A673 (cell line): Measurements from ENCODE around the gene BPIFA2. TPM values are rescaled to one million over a fixed set of nuclear protein-coding genes. Genes with fewer than 3 reads are reported as not detected.

ENCODE experiments used
- BruUV-seq: library from RNA; stranded (reverse); fragments of 400-500 nt; replicated peaks from 2 replicates; lab custom pipeline; 2021; lab: Mats Ljungman, UMichigan
- CTCF ChIA-PET: fragments of 300-600 bp; sonication (Branson Sonifier 250); formaldehyde crosslinking; loops from one replicate; lab custom pipeline; 2022; ENCODE audit warnings: antibody characterized with exemption; lab: Charles Lee
- POLR2A ChIA-PET: fragments of 300-600 bp; sonication (Branson Sonifier 250); formaldehyde crosslinking; loops from one replicate; lab custom pipeline; 2022; ENCODE audit warnings: antibody characterized with exemption; ENCODE audit not compliant: low non-redundant PET; lab: Charles Lee
- DNase-seq: peaks from one replicate; pipeline ENCODE4 v3.0.0-alpha.2; 2015; ENCODE audit warnings: low spot score
- H3K27ac ChIP-seq: fragments of 200-600 bp; sonication (generic); 2 replicates; pipeline ENCODE4 v1.5.1; 2016; ENCODE audit warnings: mixed run types, low read depth, mild to moderate bottlenecking, mixed read lengths, antibody characterized with exemption, low read length; ENCODE audit not compliant: poor library complexity, severe bottlenecking
- H3K27me3 ChIP-seq: fragments of 200-600 bp; sonication (generic); replicated peaks from 2 replicates; pipeline ENCODE4 v1.6.1; 2017; ENCODE audit warnings: mixed run types, low read depth, mild to moderate bottlenecking, mixed read lengths, antibody characterized with exemption, low read length; ENCODE audit not compliant: insufficient read depth, poor library complexity
- H3K36me3 ChIP-seq: fragments of 200-600 bp; sonication (generic); 2 replicates; pipeline ENCODE4 v1.6.1; 2016; ENCODE audit warnings: mixed run types, mild to moderate bottlenecking, mixed read lengths, antibody characterized with exemption, low read length; ENCODE audit not compliant: insufficient read depth, poor library complexity, severe bottlenecking
- H3K4me1 ChIP-seq: fragments of 200-600 bp; sonication (generic); 2 replicates; pipeline ENCODE4 v1.6.1; 2017; ENCODE audit warnings: mixed run types, mild to moderate bottlenecking, mixed read lengths, antibody characterized with exemption, low read length; ENCODE audit not compliant: insufficient read depth, poor library complexity, severe bottlenecking
- H3K4me3 ChIP-seq: fragments of 200-600 bp; sonication (generic); 2 replicates; pipeline ENCODE4 v1.5.1; 2016; ENCODE audit warnings: low read depth, mixed run types, mild to moderate bottlenecking, mixed read lengths, low read length; ENCODE audit not compliant: poor library complexity, severe bottlenecking
- H3K9me3 ChIP-seq: fragments of 200-600 bp; sonication (generic); 2 replicates; pipeline ENCODE4 v1.6.1; 2016; ENCODE audit warnings: mixed run types, low read depth, mild to moderate bottlenecking, mixed read lengths, antibody characterized with exemption, low read length; ENCODE audit not compliant: poor library complexity, severe bottlenecking
- EZH2 ChIP-seq: fragments of 200-600 bp; sonication (generic); IDR thresholded peaks from 2 replicates; pipeline ENCODE4 v1.6.1; 2017; ENCODE audit warnings: borderline replicate concordance, low read depth, mild to moderate bottlenecking, mixed read lengths, antibody characterized with exemption, low read length; ENCODE audit not compliant: poor library complexity, severe bottlenecking
- intact Hi-C: fragments of 100-400 bp; cut with micrococcal nuclease; formaldehyde crosslinking; loops from one replicate; pipeline ENCODE4 v1.10.0; 2022; ENCODE audit not compliant: unreplicated experiment
- total RNA-seq: library from RNA; stranded (reverse); gene quantifications from 2 replicates; pipeline ENCODE4 v1.2.3, GENCODE V29; 2021
- TF ChIP-seq, protein P1 (sequence below): fragments of 300-800, 200-600 bp; sonication (generic); conservative IDR thresholded peaks from 2 replicates; pipeline ENCODE4 v1.5.1; 2017; ENCODE audit warnings: low read depth, mild to moderate bottlenecking, antibody characterized with exemption, low read length, moderate library complexity, mixed read lengths

Gene BPIFA2
- total RNA-seq, 1 experiment from 2014 or later, result not detected

DNA sequence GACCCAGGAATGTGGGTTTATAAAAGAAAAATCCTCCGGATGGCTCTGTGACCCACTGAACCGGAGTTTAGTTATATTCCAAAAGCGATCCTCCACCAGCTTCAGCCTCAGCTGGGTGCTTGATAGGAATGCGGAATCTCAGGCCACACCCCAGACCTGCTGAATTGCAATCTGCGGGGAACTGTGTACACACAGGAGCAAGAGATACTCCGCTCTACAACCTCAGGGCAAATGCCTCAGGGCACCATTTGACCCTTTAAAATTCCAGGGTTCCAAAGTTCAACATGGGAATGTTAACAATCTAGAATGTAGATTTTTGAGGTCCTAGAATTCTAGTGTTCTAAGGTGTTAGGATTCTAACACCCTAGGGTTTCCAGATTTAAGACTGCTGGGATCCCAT, 10.8 kb downstream of the BPIFA2 start:
- H3K4me3 ChIP-seq, result no peak overlapping the region
- peaks cover 11% of the 10 kb centered on the region for H3K27me3 ChIP-seq
- no peaks in the 10 kb centered on the region for H3K4me1 ChIP-seq
- no TSS peak for BruUV-seq
- ChIA-PET CTCF (no interaction called here), POLR2A (no interaction called here)
- no peak overlapping the region for H3K27ac ChIP-seq
- intact Hi-C loops, result no loop called here
- no peaks in the 10 kb centered on the region for H3K9me3 ChIP-seq
- no peaks in the 10 kb centered on the region for H3K36me3 ChIP-seq
- TF ChIP-seq, protein P1, sequence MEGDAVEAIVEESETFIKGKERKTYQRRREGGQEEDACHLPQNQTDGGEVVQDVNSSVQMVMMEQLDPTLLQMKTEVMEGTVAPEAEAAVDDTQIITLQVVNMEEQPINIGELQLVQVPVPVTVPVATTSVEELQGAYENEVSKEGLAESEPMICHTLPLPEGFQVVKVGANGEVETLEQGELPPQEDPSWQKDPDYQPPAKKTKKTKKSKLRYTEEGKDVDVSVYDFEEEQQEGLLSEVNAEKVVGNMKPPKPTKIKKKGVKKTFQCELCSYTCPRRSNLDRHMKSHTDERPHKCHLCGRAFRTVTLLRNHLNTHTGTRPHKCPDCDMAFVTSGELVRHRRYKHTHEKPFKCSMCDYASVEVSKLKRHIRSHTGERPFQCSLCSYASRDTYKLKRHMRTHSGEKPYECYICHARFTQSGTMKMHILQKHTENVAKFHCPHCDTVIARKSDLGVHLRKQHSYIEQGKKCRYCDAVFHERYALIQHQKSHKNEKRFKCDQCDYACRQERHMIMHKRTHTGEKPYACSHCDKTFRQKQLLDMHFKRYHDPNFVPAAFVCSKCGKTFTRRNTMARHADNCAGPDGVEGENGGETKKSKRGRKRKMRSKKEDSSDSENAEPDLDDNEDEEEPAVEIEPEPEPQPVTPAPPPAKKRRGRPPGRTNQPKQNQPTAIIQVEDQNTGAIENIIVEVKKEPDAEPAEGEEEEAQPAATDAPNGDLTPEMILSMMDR, result no peak
- TF ChIP-seq EZH2, result no peak
- no peak for DNase-seq

DNA sequence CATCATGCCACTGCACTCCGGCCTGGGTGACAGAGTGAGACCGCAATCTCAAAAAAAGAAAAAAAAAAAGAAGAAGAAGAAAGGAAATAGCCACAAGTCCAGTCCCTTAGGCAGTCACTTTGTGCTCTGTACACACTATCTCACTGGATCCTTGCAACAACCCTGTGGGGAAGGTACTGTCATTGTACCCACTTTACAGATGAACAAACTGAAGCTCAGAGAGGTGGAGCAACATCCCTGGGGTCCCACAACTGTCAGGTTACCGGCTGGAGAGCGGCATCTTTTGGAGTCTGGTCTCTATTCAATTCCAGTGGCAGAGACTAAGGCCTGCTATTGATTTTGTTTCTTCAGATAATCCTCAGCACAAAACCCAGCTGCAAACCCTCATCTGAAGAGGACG, 12.2 kb downstream of the BPIFA2 start:
- intact Hi-C loops, result no loop called here
- peaks cover 2% of the 10 kb centered on the region for H3K27me3 ChIP-seq
- H3K27ac ChIP-seq, result no peak overlapping the region
- H3K4me3 ChIP-seq, result no peak overlapping the region
- no peak for TF ChIP-seq EZH2
- TF ChIP-seq, protein P1, result no peak
- H3K9me3 ChIP-seq, result no peaks in the 10 kb centered on the region
- H3K36me3 ChIP-seq, result no peaks in the 10 kb centered on the region
- H3K4me1 ChIP-seq, result no peaks in the 10 kb centered on the region
- DNase-seq, result no peak
- CTCF ChIA-PET, result no interaction called here
- no TSS peak for BruUV-seq
- POLR2A ChIA-PET, result no interaction called here

- Histone ChIP-seq H3K4me3 (no peak overlapping the region), H3K27ac (no peak overlapping the region), H3K9me3 (no peaks in the 10 kb centered on the region), H3K4me1 (no peaks in the 10 kb centered on the region), H3K27me3 (no peaks in the 10 kb centered on the region), H3K36me3 (no peaks in the 10 kb centered on the region)
- ChIA-PET POLR2A (no interaction called here), CTCF (no interaction called here)
- TF ChIP-seq, protein P1, result no peak
- TF ChIP-seq EZH2, result no peak
- no TSS peak for BruUV-seq
- DNase-seq, result no peak
- intact Hi-C loops, result no loop called here
These were observed 13.6 kb downstream of the BPIFA2 start for GRCh38 chr20:33181482-33182093.
